ENCODE results near the gene CAMK2A. TPM values are rescaled to one million over a fixed set of nuclear protein-coding genes. Genes with fewer than 3 reads are reported as not detected.

CAMK2A gene
- total RNA-seq, 4 donors from 2014 or later = 32.0 to 78.1 (median 48.6) TPM

- H3K27me3 ChIP-seq = no peaks in the 10 kb centered on the region
- in situ Hi-C loops (cut with MboI; ENCODE audit: low sequenced_read_pairs in 4 of 4) = no loop called here
- ATAC-seq (no peak), DNase-seq (no peak)
- no peaks in the 10 kb centered on the region for H3K9me3 ChIP-seq
- no peak overlapping the region for H3K4me3 ChIP-seq
- no peaks in the 10 kb centered on the region for H3K36me3 ChIP-seq
- intact Hi-C loops (cut with DNase I; ENCODE audit: low total_unique reads) = loop anchor here (2.0 to 10.0 kb wide), 2 partner anchors 79 to 163 kb away; no protein-coding TSS in a partner anchor
- H3K27ac ChIP-seq = no peak overlapping the region
- H3K4me1 ChIP-seq = peaks cover 13 to 15% of the 10 kb centered on the region in 2 donors
- no peak for TF ChIP-seq CTCF (IDR thresholded peaks at IDR 0.05 in 4 of 5, conservative IDR thresholded peaks at IDR 0.05 in 1 of 5)
- TF ChIP-seq POLR2A (IDR thresholded peaks at IDR 0.05) = no peak
Observed at GRCh38 chr5:150271923-150272322, 17.6 kb downstream of the CAMK2A start.

- no peaks in the 10 kb centered on the region for H3K36me3 ChIP-seq
- in situ Hi-C loops (cut with MboI; ENCODE audit: low sequenced_read_pairs in 4 of 4) (no loop called here), intact Hi-C loops (cut with DNase I; ENCODE audit: low total_unique reads) (loop anchor here (10.0 kb wide), 1 partner anchor 164 kb away; no protein-coding TSS in a partner anchor)
- peaks cover 13 to 15% of the 10 kb centered on the region in 2 donors for H3K4me1 ChIP-seq
- H3K9me3 ChIP-seq = no peaks in the 10 kb centered on the region
- no peaks in the 10 kb centered on the region for H3K27me3 ChIP-seq
- ATAC-seq = no peak
- no peak overlapping the region for H3K4me3 ChIP-seq
- DNase-seq = no peak
- peak overlapping the region in 3 of 4 donors; percentile 59 to 72 (median 67) for H3K27ac ChIP-seq
- TF ChIP-seq CTCF (IDR thresholded peaks at IDR 0.05 in 4 of 5, conservative IDR thresholded peaks at IDR 0.05 in 1 of 5) (no peak), POLR2A (IDR thresholded peaks at IDR 0.05) (no peak)
Observed at GRCh38 chr5:150271296-150271692, 18.3 kb downstream of the CAMK2A start.

- in situ Hi-C loops (cut with MboI; ENCODE audit: low sequenced_read_pairs in 4 of 4) = no loop called here
- no peak for TF ChIP-seq POLR2A (IDR thresholded peaks at IDR 0.05)
- peak; percentile 93 to 95 for ATAC-seq
Observed at GRCh38 chr5:150270541-150271295, 18.9 kb downstream of the CAMK2A start.

GRCh38 chr5:150266871-150267291 is 22.7 kb downstream of the CAMK2A start:
- intact Hi-C loops (cut with DNase I; ENCODE audit: low total_unique reads) (no loop called here), in situ Hi-C loops (cut with MboI; ENCODE audit: low sequenced_read_pairs in 4 of 4) (no loop called here)
- H3K4me1 ChIP-seq = peaks cover 24 to 30% of the 10 kb centered on the region in 2 donors
- no peaks in the 10 kb centered on the region for H3K36me3 ChIP-seq
- H3K9me3 ChIP-seq = no peaks in the 10 kb centered on the region
- no peak for ATAC-seq
- no peak for TF ChIP-seq CTCF (IDR thresholded peaks at IDR 0.05 in 4 of 5, conservative IDR thresholded peaks at IDR 0.05 in 1 of 5)
- TF ChIP-seq POLR2A (IDR thresholded peaks at IDR 0.05) = no peak
- no peaks in the 10 kb centered on the region for H3K27me3 ChIP-seq
- H3K27ac ChIP-seq = no peak overlapping the region
- H3K4me3 ChIP-seq = no peak overlapping the region
- no peak for DNase-seq

More at GRCh38 chr5:150270541-150271295, 18.9 kb downstream of the CAMK2A start:
- no peaks in the 10 kb centered on the region for H3K9me3 ChIP-seq
- peaks cover 13 to 15% of the 10 kb centered on the region in 2 donors for H3K4me1 ChIP-seq
- intact Hi-C loops (cut with DNase I; ENCODE audit: low total_unique reads) = loop anchor here (1.0 to 10.0 kb wide), 2 partner anchors 25 to 164 kb away; no protein-coding TSS in a partner anchor
- H3K4me3 ChIP-seq = no peak overlapping the region
- DNase-seq = peak; percentile 62 to 84
- H3K27me3 ChIP-seq = no peaks in the 10 kb centered on the region
- H3K36me3 ChIP-seq = no peaks in the 10 kb centered on the region
- peak overlapping the region; percentile 59 to 72 (median 68) for H3K27ac ChIP-seq

GRCh38 chr5:150265870-150266383 is 23.6 kb downstream of the CAMK2A start:
- in situ Hi-C loops (cut with MboI; ENCODE audit: low sequenced_read_pairs in 4 of 4) = no loop called here
- Histone ChIP-seq H3K9me3 (no peaks in the 10 kb centered on the region), H3K4me3 (no peak overlapping the region), H3K27ac (no peak overlapping the region), H3K27me3 (no peaks in the 10 kb centered on the region), H3K36me3 (no peaks in the 10 kb centered on the region), H3K4me1 (peaks cover 19 to 27% of the 10 kb centered on the region in 2 donors)
- intact Hi-C loops (cut with DNase I; ENCODE audit: low total_unique reads) = no loop called here
- no peak for DNase-seq
- TF ChIP-seq CTCF (IDR thresholded peaks at IDR 0.05 in 4 of 5, conservative IDR thresholded peaks at IDR 0.05 in 1 of 5) (no peak), POLR2A (IDR thresholded peaks at IDR 0.05) (no peak)
- no peak for ATAC-seq

All from gastrocnemius medialis (tissue), 4 donors.